GM18858 (cell line): ENCODE data around the gene ZSCAN23.
"Not testable (repeated sequence)": the region's sequence is repeated elsewhere in the genome, so short reads cannot be mapped to it uniquely, and the experiment has no call there.

Experiments used
- ATAC-seq: cut with Tn5 transposase; IDR thresholded peaks from one replicate; pipeline ENCODE4 v1.9.1; 2021; ENCODE audit not compliant: unreplicated experiment

Gene ZSCAN23

DNA sequence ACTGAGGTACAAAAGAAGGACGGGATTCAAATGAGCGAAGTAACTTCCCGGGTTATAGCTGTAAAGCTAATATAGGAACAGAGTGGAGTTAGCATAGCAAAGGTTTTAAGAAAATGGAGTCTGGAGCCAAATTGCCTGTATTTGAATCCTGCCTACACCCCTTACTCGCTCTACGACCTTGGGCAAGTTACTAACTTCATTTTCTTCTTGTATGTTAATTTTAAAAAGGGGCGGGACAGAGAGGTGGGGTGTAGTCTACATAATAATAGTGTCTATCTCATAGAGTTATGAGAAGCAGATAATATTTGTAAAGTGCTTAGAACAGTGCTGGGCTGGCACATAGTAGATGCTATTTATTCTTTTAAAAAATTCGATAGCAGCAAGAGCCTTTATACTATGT lies 705 bp downstream of the ZSCAN23 start:
- ATAC-seq: no peak

DNA sequence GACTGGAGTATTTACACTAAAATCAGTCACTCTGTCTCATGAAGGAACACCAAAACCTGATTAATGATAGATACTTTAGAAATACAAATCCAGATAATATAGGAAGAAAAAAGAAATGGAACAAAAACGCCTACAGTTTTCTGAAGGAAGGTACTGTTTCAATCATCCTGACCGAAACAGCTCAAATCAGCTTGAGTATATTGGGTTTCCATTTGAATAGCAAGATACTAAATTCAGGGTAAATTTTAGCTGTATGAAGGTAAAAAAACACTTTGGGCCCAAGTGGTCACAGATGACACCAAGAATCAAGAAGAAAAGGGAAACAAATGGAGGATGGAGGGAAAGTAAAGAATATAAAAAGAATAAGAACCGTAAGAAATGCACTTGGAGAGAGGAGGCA lies 6.9 kb downstream of the ZSCAN23 start:
- no peak for ATAC-seq

DNA sequence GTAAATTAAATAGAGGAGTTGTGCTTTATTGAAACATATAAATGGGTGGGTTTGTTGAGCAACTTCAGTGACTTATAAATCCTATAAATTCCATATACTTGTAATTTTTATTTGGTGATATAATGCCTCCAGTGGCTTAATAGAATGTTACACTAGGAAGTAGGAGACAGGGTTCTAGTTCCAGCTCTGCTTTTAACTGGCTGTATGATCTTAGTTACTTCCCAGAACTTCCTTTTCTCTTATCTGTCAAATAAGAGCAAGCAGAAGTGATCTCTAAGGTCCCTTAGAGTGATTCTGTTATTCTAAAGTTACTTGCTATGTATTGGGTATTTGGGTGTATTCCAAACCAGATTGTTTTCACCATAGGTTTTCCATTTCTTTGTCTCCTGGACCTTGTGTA lies 10.2 kb downstream of the ZSCAN23 start:
- ATAC-seq: no peak

DNA sequence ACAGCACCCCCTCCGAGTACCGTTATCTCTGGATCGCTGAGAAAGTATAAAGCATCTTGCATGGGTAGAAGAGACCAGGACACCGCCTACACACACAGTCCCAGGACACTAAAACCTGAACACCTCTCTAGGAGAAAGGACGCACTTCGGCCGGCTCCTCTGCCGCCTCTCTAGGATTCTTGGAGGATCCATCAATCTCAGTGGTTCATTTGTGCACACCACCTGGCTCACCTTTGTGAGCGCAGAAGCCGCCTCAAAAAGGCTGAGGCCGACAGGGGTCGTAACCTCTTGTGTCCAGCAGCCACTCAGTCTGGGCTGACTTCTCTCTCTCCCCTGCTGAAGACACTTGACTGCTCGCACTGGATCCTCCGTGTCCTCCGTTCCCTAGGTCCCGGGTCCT lies 13.5 kb downstream of the ZSCAN23 start:
- ATAC-seq: no peak

DNA sequence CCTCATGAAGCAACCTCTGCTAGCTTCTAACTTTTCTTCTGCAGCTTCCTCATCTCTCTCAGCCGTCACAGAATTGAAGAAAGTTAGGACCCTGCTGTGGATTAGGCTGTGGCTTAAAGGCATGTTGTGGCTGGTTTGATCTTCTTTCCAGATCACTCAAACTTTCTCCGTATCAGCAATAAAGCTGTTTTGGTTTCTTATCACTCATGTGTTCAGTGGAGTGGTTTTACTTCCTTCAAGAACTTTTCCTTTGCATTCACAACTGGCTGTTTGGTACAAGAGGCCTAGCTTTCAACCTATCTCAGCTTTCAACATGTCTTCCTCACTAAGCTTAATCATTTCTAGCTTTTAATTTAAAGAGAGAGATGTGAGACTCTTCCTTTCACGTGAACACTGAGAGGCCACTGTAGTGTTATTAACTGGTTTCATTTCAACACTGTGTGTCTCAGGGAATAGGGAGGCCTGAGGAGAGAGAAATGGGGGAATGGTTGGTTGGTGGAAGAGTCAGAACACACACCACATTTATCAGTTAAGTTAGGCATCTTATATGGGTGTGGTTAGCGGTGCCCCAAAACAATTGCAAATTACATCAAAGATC lies 17.2 kb downstream of the ZSCAN23 start:
- ATAC-seq: peak; percentile 44

GRCh38 chr6:28424163-28424562 lies 19.1 kb downstream of the ZSCAN23 start:
- no peak for ATAC-seq

DNA sequence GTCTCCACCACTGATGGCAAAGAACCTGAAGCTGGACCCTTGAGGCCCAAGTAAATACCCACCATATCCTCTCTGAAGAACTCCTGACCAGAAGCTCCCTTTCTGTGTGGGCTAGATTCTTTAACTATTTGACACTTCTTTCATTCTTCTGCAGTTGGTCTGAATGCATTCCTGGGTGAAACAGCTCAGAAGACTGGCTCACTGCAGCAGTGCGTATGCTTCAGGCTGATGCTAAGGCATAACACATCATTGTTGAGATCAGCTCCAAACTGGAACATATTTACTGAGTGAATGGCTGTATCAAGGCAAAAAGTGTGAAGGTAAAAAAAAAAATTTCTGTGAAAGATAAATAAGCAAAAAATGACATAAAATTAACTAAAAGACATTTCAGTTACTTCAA lies 19.7 kb downstream of the ZSCAN23 start:
- ATAC-seq: no peak

- ATAC-seq: no peak
Measured at GRCh38 chr6:28413681-28414080, 29.6 kb downstream of the ZSCAN23 start.

- ATAC-seq: no peak
Measured at GRCh38 chr6:28410767-28411166, 32.5 kb downstream of the ZSCAN23 start.

DNA sequence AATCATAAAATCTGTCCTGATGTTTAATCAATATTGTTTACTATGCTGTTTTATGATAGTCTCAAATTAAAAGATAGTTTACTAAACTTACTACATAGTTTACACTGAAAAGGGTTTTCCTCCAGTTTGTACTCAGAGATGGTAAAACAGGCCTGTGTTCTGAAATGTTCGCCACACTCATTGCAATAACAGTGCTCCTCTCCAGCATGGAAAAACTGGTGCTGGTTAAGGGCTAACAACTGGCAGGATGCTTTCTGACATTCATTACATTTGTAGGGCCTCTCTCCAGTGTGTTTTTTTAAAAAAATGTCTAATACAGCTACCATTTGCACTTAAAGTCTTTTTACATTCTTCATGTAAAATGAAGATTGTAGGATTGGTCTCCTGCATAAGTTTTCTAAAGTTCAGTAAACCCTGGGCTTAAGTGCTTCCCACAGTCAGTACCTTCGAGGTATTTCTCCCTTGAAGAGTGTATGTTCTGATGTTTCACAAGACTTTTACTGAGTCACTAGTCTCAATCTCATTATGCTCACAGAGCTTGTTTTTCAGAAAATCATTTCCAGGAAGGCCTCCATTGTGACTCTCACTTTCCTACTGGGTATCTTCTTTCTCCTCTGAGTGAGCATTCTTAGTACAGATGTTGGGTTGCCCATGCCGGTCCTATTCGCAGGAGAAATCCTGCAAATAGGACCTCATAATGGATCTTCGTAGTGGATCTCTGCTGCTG lies 35.1 kb downstream of the ZSCAN23 start:
- no peak for ATAC-seq

DNA sequence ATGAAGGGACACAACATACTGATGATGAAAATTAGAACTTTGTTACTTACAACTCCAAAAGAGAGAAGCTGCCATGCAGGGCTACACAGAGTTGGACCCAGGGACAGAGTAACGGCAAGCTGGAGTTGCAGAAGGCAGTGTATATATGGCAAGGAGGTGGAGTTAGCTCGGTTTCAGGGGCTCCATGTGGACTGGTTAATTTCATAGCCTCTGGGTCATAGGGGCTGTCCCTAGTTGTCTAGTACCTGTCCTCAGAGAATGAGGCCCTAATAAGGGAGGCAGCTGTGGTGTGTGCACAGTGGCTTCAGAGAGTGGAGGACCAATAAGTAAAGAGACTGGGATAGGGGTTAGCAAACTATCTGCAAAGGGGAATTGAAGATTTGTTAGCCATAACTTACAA lies 35.9 kb downstream of the ZSCAN23 start:
- ATAC-seq: no peak

DNA sequence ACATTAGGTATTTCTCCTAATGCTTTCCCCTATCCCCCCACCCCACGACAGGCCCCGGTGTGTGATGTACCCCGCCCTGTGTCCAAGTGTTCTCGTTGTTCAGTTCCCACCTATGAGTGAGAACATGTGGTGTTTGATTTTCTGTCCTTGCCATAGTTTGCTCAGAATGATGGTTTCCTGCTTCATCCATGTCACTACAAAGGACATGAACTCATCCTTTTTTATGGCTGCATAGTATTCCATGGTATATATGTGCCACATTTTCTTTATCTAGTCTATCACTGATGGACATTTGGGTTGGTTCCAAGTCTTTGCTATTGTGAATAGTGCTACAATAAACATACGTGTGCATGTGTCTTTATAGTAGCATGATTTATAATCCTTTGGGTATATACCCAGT lies 39.4 kb downstream of the ZSCAN23 start:
- ATAC-seq: not testable (repeated sequence)

- no peak for ATAC-seq
Measured at GRCh38 chr6:28402197-28402596, 41.1 kb downstream of the ZSCAN23 start.

GRCh38 chr6:28401172-28401571 lies 42.1 kb downstream of the ZSCAN23 start:
- no peak for ATAC-seq

DNA sequence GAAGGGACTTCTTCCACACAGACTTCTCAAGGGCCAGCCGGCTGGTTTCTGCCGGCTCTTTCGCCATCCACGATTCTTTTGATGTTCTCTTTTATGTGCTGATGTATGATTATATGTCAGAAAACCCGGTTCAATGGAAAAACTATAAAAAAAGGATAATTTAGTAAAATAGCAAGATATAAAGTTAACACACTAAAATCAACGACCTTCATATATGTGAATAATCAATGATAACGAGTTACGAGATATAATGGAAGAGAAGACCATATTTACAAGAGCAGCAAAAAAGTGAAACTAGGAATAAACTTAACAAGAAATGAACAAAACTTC lies 43.2 kb downstream of the ZSCAN23 start:
- peak; percentile 35 for ATAC-seq

- peak; percentile 67 for ATAC-seq
Measured at GRCh38 chr6:28399350-28400121, 43.8 kb downstream of the ZSCAN23 start, which contains the start of gene ZSCAN12. Gene ZSCAN12, minus strand, starts transcription at chr6:28399747. Its CDS starts 1,342 bp downstream, at chr6:28398405.

DNA sequence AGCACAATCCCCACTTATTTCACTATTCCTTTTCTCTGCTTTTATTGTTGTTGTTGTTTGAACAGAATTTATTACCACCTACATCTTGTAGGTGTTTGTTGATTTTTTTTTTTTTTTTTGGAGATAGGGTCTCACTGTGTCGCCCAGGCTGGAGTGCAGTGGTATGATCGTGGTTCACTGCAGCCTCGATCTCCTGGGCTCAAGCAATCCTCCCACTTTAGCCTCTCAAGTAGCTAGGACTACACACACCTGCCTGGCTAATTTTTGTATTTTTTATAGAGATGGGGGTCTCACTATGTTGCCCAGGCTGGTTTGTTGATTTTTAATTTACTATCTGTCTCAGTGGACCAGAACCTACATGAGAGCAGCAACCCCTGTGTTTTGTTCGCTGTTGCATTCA lies 47.4 kb downstream of the ZSCAN23 start:
- ATAC-seq: no peak

DNA sequence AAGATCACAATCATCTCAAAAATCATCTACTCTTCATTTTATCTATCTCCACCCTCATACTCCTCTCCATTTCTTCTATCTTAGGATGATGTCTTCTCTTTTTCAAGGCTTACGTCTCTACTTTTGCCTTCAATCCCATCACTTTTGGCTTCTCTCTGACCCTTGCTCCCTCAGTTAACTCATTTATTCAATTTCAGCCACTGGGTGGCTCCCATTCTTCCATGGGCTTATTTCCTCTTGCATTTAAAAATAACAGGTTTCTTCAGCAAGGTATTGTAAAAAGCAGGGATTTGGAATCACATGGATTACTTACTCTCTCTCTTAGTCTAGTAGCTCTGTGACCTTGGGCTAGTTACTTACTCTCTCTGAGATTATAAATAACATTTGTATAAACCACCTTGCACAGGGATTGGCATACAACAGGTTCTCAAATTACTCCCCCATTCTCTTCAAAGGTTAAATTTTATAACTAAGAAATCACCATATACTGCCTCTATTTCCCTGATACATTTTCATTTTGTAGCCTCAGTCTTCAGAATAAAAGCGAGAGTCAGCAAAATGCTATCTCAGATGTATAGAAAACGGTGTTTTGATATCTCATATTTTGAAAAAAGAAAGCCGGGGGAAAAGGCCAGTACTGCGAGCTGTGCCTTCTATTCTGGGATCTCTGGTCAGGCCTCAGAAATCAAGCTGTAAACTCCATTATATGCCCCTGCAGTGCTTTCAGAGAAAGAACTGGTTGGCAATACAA lies 49.2 kb downstream of the ZSCAN23 start:
- no peak for ATAC-seq

- ATAC-seq: no peak
Measured at GRCh38 chr6:28390688-28391087, 52.6 kb downstream of the ZSCAN23 start.

GRCh38 chr6:28384143-28384533 lies 59.2 kb downstream of the ZSCAN23 start:
- ATAC-seq: no peak
